Astrocyte (in vitro differentiated cells and primary cell): Measurements from ENCODE around the gene SLC52A1. TPM values are rescaled to one million over a fixed set of nuclear protein-coding genes. Genes with fewer than 3 reads are reported as not detected.

Source experiments
- DNase-seq: peaks from one replicate; pipeline ENCODE4 v3.0.0-alpha.2; 2010; ENCODE audit warnings: low read depth
- FAIRE-seq: peaks from 2 replicates; lab custom pipeline; 2011; peaks lifted over from hg19 to GRCh38; lab: Jason Lieb, UNC
- H2AFZ ChIP-seq: 2 replicates; pipeline ENCODE4 v1.6.0; 2012; ENCODE audit warnings: low read depth, low read length, inconsistent platforms
- H3K27ac ChIP-seq: 2 replicates; pipeline ENCODE4 v1.5.1; 2011; ENCODE audit warnings: low read depth, low read length, inconsistent platforms
- H3K27me3 ChIP-seq: 2 replicates; pipeline ENCODE4 v1.6.0; 2011; ENCODE audit warnings: low read length, inconsistent platforms; ENCODE audit not compliant: insufficient read depth
- H3K36me3 ChIP-seq: 2 replicates; pipeline ENCODE4 v1.5.1; 2011; ENCODE audit warnings: low read length, inconsistent platforms; ENCODE audit not compliant: insufficient read depth
- H3K4me1 ChIP-seq: 2 replicates; pipeline ENCODE4 v1.5.1; 2011; ENCODE audit warnings: low read length, inconsistent platforms; ENCODE audit not compliant: insufficient read depth
- H3K4me2 ChIP-seq: 2 replicates; pipeline ENCODE4 v1.6.0; 2012; ENCODE audit warnings: low read length, inconsistent platforms
- H3K4me3 ChIP-seq: 2 replicates; pipeline ENCODE4 v1.5.1; 2011; ENCODE audit warnings: low read depth, mild to moderate bottlenecking, low read length, inconsistent platforms; ENCODE audit not compliant: insufficient read depth
- H3K79me2 ChIP-seq: 2 replicates; pipeline ENCODE4 v1.6.0; 2012; ENCODE audit warnings: mild to moderate bottlenecking, low read length, inconsistent platforms; ENCODE audit not compliant: insufficient read depth
- H3K9ac ChIP-seq: 2 replicates; pipeline ENCODE4 v1.6.0; 2012; ENCODE audit warnings: mild to moderate bottlenecking, low read length, inconsistent platforms
- H3K9me3 ChIP-seq: 2 replicates; pipeline ENCODE4 v1.5.1; 2012; ENCODE audit warnings: low read depth, mild to moderate bottlenecking, low read length, inconsistent platforms; ENCODE audit not compliant: insufficient read depth
- H4K20me1 ChIP-seq: 2 replicates; pipeline ENCODE4 v1.6.0; 2012; ENCODE audit warnings: low read length, inconsistent platforms; ENCODE audit not compliant: insufficient read depth
- H3K27ac Mint-ChIP-seq: one replicate; pipeline ENCODE4 v1.8.0; 2021; ENCODE audit warnings: mild to moderate bottlenecking, mixed read lengths; ENCODE audit not compliant: unreplicated experiment
- H3K27me3 Mint-ChIP-seq: one replicate; pipeline ENCODE4 v1.8.0; 2021; ENCODE audit warnings: low read depth, mixed read lengths; ENCODE audit not compliant: unreplicated experiment
- H3K36me3 Mint-ChIP-seq: one replicate; pipeline ENCODE4 v1.8.0; 2021; ENCODE audit warnings: low read depth, mixed read lengths; ENCODE audit not compliant: unreplicated experiment
- H3K4me1 Mint-ChIP-seq: one replicate; pipeline ENCODE4 v1.8.0; 2021; ENCODE audit warnings: low read depth, mixed read lengths; ENCODE audit not compliant: unreplicated experiment
- H3K4me3 Mint-ChIP-seq: one replicate; pipeline ENCODE4 v1.8.0; 2021; ENCODE audit warnings: mild to moderate bottlenecking, moderate library complexity, mixed read lengths; ENCODE audit not compliant: unreplicated experiment
- H3K9me3 Mint-ChIP-seq: one replicate; pipeline ENCODE4 v1.8.0; 2021; ENCODE audit warnings: mild to moderate bottlenecking, mixed read lengths; ENCODE audit not compliant: unreplicated experiment
- EZH2 ChIP-seq: IDR thresholded peaks from 2 replicates; pipeline ENCODE4 v1.6.1; 2012; ENCODE audit warnings: mild to moderate bottlenecking, low read length, inconsistent platforms; ENCODE audit not compliant: insufficient read depth
- total RNA-seq: library from RNA; stranded (reverse); gene quantifications from 2 replicates; pipeline ENCODE4 v1.2.1, GENCODE V29; 2021
- TF ChIP-seq, protein P1 (sequence below): IDR thresholded peaks from 2 replicates; pipeline ENCODE4 v1.5.1; 2011; ENCODE audit warnings: low read depth, mild to moderate bottlenecking, inconsistent platforms, low read length, moderate library complexity; ENCODE audit not compliant: insufficient read depth

Gene SLC52A1
- total RNA-seq, 1 donor from 2014 or later = not detected

DNA sequence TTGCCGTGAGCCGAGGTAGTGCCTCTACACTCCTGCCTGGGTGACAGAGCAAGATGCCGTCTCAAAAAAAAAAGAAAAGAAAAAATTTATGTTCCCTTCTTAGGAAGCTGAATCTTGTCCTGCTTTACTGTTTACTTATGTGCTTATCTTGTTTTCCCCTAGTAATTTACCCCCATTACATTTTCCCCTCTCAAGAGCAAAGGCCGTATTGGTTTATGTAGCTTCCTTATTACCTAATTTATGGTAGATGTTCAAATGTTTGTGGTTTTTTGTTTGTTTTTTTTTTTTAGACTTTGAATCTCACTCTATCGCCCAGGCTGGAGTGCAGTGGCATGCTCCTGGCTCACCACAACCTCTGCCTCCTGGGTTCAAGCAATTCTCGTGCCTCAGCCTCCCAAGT is 10.3 kb upstream of the SLC52A1 start:
- no peak overlapping the region for H2AFZ ChIP-seq
- no peaks in the 10 kb centered on the region for H3K9me3 ChIP-seq
- H3K27ac ChIP-seq = no peak overlapping the region
- FAIRE-seq (no peak), DNase-seq (no peak)
- no peaks in the 10 kb centered on the region for H3K27me3 ChIP-seq
- H3K79me2 ChIP-seq = no peaks in the 10 kb centered on the region
- H3K9ac ChIP-seq = no peak overlapping the region
- no peaks in the 10 kb centered on the region for H3K36me3 Mint-ChIP-seq
- no peaks in the 10 kb centered on the region for H3K9me3 Mint-ChIP-seq
- H3K4me1 Mint-ChIP-seq = peaks cover 4% of the 10 kb centered on the region
- H3K4me2 ChIP-seq = no peak overlapping the region
- H3K4me3 ChIP-seq = no peak overlapping the region
- TF ChIP-seq, protein P1, sequence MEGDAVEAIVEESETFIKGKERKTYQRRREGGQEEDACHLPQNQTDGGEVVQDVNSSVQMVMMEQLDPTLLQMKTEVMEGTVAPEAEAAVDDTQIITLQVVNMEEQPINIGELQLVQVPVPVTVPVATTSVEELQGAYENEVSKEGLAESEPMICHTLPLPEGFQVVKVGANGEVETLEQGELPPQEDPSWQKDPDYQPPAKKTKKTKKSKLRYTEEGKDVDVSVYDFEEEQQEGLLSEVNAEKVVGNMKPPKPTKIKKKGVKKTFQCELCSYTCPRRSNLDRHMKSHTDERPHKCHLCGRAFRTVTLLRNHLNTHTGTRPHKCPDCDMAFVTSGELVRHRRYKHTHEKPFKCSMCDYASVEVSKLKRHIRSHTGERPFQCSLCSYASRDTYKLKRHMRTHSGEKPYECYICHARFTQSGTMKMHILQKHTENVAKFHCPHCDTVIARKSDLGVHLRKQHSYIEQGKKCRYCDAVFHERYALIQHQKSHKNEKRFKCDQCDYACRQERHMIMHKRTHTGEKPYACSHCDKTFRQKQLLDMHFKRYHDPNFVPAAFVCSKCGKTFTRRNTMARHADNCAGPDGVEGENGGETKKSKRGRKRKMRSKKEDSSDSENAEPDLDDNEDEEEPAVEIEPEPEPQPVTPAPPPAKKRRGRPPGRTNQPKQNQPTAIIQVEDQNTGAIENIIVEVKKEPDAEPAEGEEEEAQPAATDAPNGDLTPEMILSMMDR = no peak
- TF ChIP-seq EZH2 = no peak
- H3K27ac Mint-ChIP-seq = no peak overlapping the region
- no peak overlapping the region for H3K4me3 Mint-ChIP-seq
- no peaks in the 10 kb centered on the region for H4K20me1 ChIP-seq
- H3K4me1 ChIP-seq = no peaks in the 10 kb centered on the region
- no peaks in the 10 kb centered on the region for H3K36me3 ChIP-seq
- no peaks in the 10 kb centered on the region for H3K27me3 Mint-ChIP-seq

DNA sequence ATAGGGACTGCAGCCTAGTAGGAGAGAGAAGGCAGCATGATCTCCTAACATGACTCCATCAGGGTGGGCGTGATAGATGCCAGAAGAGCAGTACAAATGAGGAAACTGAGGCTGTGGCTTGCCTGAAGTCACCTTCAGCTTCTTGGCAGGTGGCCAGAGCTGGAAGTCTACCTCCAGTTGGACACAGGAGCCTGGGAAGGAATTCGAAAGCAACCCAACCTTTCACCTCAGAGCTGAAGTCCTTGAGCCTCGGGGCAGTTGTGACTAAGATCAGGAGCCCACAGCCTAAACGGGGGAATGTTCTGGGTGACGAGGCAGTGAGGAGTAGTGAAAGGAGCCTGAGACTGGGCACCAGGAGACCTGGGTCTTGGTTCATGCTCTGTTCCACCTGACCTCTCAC is 9.4 kb upstream of the SLC52A1 start:
- Histone ChIP-seq H3K27ac (no peak overlapping the region), H3K4me3 (no peak overlapping the region), H3K4me1 (no peaks in the 10 kb centered on the region), H2AFZ (no peak overlapping the region), H3K4me2 (no peak overlapping the region), H3K36me3 (no peaks in the 10 kb centered on the region), H3K9ac (no peak overlapping the region), H3K9me3 (no peaks in the 10 kb centered on the region), H4K20me1 (no peaks in the 10 kb centered on the region), H3K27me3 (no peaks in the 10 kb centered on the region), H3K79me2 (no peaks in the 10 kb centered on the region)
- H3K4me3 Mint-ChIP-seq = no peak overlapping the region
- FAIRE-seq (no peak), DNase-seq (no peak)
- H3K27ac Mint-ChIP-seq = no peak overlapping the region
- TF ChIP-seq, protein P1 = no peak
- TF ChIP-seq EZH2 = no peak
- H3K9me3 Mint-ChIP-seq = no peaks in the 10 kb centered on the region
- H3K27me3 Mint-ChIP-seq = peaks cover 3% of the 10 kb centered on the region
- no peaks in the 10 kb centered on the region for H3K36me3 Mint-ChIP-seq
- H3K4me1 Mint-ChIP-seq = peaks cover 2% of the 10 kb centered on the region

DNA sequence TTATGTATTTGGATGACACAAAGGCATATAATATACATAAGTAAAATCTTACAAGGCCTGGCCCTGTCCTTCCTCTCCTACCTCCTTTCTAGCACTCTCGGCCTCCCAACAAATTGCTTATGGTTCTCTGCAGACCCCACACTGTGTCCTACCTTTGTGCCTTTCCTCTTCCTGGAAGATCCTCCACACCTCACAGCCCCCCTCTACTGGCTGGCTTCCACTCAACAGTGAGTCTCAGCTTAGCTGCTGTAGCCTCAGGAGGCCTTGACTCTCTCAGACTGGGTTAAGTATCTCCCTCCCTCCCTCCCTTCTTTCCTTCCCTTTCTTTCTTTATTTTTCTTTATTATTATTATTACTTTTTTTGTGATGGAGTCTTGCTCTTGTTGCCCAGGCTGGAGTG is 8.3 kb upstream of the SLC52A1 start:
- Histone ChIP-seq H3K9ac (no peak overlapping the region), H3K4me2 (no peak overlapping the region), H3K36me3 (no peaks in the 10 kb centered on the region), H3K9me3 (no peaks in the 10 kb centered on the region), H3K4me3 (no peak overlapping the region), H2AFZ (no peak overlapping the region), H3K27ac (no peak overlapping the region), H3K79me2 (no peaks in the 10 kb centered on the region), H3K27me3 (no peaks in the 10 kb centered on the region), H3K4me1 (no peaks in the 10 kb centered on the region), H4K20me1 (no peaks in the 10 kb centered on the region)
- DNase-seq (no peak), FAIRE-seq (no peak)
- H3K4me3 Mint-ChIP-seq = no peak overlapping the region
- no peaks in the 10 kb centered on the region for H3K9me3 Mint-ChIP-seq
- H3K36me3 Mint-ChIP-seq = no peaks in the 10 kb centered on the region
- TF ChIP-seq EZH2 = no peak
- no peak overlapping the region for H3K27ac Mint-ChIP-seq
- H3K27me3 Mint-ChIP-seq = peaks cover 5% of the 10 kb centered on the region
- no peaks in the 10 kb centered on the region for H3K4me1 Mint-ChIP-seq
